Measurements from ENCODE around the gene EDDM13.
"Not testable (repeated sequence)": the region's sequence is repeated elsewhere in the genome, so short reads cannot be mapped to it uniquely, and the experiment has no call there.

The EDDM13 gene

GRCh38 chr19:56297010-56297409 is 24.5 kb downstream of the EDDM13 start:
- no peak for DNase-seq (ENCODE audit: extremely low read depth, low read depth)
- TF ChIP-seq CTCF (IDR thresholded peaks at IDR 0.05; ENCODE audit: low read depth, low read length) = no peak

GRCh38 chr19:56299688-56300087 is 27.1 kb downstream of the EDDM13 start:
- no peak for DNase-seq (ENCODE audit: extremely low read depth, low read depth)
- TF ChIP-seq CTCF (IDR thresholded peaks at IDR 0.05; ENCODE audit: low read depth, low read length) = no peak

- DNase-seq (ENCODE audit: extremely low read depth, low read depth) = no peak
- TF ChIP-seq CTCF (IDR thresholded peaks at IDR 0.05; ENCODE audit: low read depth, low read length) = no peak
Observed at GRCh38 chr19:56301155-56301554, 28.6 kb downstream of the EDDM13 start.

- no peak for DNase-seq (ENCODE audit: extremely low read depth, low read depth)
- no peak for TF ChIP-seq CTCF (IDR thresholded peaks at IDR 0.05; ENCODE audit: low read depth, low read length)
Observed at GRCh38 chr19:56301886-56302620, 29.5 kb downstream of the EDDM13 start.

GRCh38 chr19:56304243-56304642 is 31.7 kb downstream of the EDDM13 start:
- TF ChIP-seq CTCF (IDR thresholded peaks at IDR 0.05; ENCODE audit: low read depth, low read length) = no peak
- no peak for DNase-seq (ENCODE audit: extremely low read depth, low read depth)

- no peak for TF ChIP-seq CTCF (IDR thresholded peaks at IDR 0.05; ENCODE audit: low read depth, low read length)
- no peak for DNase-seq (ENCODE audit: extremely low read depth, low read depth)
Observed at GRCh38 chr19:56306016-56306415, 33.5 kb downstream of the EDDM13 start.

- DNase-seq (ENCODE audit: extremely low read depth, low read depth) = not testable (repeated sequence)
Observed at GRCh38 chr19:56307062-56307461, 34.5 kb downstream of the EDDM13 start.

- no peak for DNase-seq (ENCODE audit: extremely low read depth, low read depth)
- TF ChIP-seq CTCF (IDR thresholded peaks at IDR 0.05; ENCODE audit: low read depth, low read length) = no peak
Observed at GRCh38 chr19:56308792-56309191, 36.2 kb downstream of the EDDM13 start.
